ENCODE results near the gene SNX15.

The SNX15 gene

DNA sequence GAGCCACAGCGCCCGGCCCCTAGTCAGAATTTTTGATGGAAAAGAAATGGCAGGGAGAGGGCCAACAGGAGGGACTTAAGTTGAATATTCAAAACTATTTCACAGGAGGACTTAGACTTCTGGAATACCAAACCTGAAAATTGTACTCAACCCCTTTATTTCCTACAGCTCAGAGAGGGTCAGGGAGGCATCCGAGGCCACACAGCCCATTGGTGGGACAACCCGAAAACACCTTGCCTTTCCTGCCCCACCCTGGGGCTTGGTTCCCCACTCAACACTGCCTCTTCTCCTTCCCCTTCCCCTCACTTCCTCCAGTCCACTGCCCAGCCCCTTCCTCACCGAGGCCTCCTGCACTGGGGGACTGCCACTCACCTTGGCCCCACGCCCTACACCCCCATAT lies 29.8 kb downstream of the SNX15 start:
- DNase-seq (ENCODE audit: low read depth in 3 of 3): no peak

GRCh38 chr11:65057526-65057925 lies 30.3 kb downstream of the SNX15 start:
- DNase-seq (ENCODE audit: low read depth in 3 of 3): no peak

DNA sequence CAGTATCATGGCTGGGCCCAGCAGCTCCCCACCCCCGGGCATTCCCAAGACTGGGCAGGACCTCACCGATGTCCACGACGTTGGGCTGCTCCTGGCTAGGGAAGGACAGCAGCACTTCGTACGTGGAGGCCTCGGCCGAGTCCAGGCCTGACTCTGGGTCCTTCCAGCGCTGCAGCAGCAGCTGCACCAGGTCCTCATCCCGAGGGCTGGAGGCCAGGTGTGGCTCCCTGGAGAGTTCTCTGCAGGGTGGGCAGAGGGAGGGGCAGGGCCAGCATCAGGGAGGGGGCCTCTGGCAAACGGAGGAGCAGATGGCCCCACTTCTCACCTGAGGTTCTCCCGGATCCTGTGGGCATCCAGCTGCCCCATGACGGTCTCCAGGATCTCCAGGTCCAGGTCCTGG lies 30.8 kb downstream of the SNX15 start:
- no peak for DNase-seq (ENCODE audit: low read depth in 3 of 3)

- DNase-seq (ENCODE audit: low read depth in 3 of 3): no peak
Observed at GRCh38 chr11:65058419-65059054, 31.3 kb downstream of the SNX15 start, which contains the start of gene NAALADL1. Gene NAALADL1 (minus strand): TSS chr11:65058553. CDS start chr11:65058521, 32 bp downstream.

DNA sequence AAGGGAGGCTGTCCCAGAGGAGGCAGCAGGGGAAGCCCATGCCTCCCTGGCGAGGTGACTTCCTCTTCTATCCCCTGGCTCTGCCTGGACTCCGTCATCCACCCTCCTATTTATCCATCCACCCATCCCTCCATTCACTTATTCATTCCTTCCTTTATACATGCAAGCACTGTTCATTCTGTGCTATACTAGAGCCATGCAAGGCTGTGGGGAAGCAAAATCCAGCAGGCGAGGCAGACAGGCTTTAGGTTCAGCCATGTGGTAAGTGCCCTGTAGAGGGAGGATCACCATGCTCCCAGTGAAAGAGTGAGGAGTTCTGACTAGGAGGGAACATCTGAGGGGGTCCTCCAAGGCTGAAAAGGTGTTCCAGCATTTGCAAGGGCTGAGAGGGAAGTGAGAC lies 32.3 kb downstream of the SNX15 start:
- DNase-seq (ENCODE audit: low read depth in 3 of 3): no peak

GRCh38 chr11:65059959-65060824 lies 33.0 kb downstream of the SNX15 start:
- DNase-seq (ENCODE audit: low read depth in 3 of 3): no peak

DNA sequence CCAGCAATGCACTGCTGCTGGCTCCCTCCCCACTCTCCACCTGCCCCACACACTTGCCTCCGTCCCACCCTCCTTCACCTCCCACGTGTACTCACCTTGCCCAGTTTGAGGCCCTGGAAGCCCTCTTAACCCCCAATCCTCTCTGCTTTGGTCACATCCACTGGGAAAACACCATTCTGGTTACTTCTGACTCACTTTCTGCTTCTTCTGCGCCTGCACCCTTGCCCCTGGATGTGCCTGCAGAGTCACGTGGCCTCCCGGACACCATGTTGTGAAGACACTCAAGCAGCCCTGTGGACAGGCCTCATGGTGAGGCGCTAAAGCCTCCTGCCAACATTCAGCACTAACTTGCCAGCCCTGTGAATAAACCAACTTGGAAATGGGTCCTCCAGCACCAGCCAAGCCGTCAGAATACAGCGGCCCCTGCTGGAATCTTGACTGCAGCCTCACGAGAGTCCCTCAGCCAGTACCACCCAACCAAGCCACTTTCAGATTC lies 33.7 kb downstream of the SNX15 start:
- DNase-seq (ENCODE audit: low read depth in 3 of 3): no peak

DNA sequence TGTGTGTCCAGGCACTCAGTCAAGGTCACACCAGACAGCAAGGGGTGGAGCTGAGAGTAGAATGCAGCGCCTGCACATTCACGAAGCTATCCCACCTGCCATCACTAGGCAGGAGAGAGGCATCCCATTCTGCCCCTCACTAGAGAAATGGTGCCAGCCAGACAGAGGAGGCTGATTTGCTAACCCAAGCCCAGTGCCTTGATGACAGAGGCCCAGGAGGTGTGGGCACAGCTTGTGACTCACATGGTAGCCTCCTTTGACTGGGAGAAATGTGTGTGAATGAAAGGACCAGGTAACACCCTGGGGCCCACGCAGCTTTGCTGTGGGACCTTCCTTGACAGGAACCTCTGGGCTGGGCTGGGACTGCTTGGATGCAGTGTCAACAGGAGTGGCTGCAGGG lies 36.3 kb downstream of the SNX15 start:
- DNase-seq (ENCODE audit: low read depth in 3 of 3): no peak

DNA sequence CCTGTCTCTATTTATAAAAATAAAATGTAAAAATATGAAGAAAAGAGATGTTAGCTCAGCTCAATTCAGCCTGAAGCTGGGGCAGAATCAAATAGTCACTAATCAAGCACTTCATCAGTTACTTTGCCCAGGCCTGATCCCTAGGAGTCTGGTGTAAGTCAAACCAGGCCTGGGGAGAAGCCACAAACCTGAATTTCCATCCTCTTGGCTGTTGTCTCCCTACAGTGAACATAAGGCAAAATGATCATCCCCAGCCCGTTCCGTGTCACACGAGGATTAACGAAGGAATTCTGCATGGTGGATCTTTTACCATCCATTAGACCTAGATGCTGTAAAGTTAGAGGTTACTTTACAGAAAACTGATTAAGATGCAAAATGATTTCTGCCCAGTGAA lies 37.6 kb downstream of the SNX15 start:
- no peak for DNase-seq (ENCODE audit: low read depth in 3 of 3)

DNA sequence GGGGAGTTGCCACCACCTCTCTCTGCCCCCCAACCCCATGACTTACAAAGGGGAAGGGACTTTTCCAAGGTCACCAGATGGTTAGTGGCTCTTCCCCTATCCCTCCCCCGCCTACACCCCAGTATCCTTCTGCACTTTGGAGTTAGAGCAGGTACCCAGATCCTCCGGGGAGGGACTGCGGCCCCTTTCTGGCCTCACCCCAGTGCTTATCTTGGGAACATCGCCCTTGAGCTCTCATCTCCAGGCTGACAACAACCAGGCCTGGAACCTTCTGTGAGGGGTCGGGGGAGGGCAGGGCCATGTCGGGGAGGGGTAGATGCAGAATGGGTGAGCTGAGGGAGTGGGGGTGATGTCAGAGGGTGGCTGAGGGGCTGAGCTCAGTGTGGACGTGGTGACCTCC lies 38.6 kb downstream of the SNX15 start:
- no peak for DNase-seq (ENCODE audit: low read depth in 3 of 3)

GRCh38 chr11:65066315-65066714 lies 39.1 kb downstream of the SNX15 start:
- DNase-seq (ENCODE audit: low read depth in 3 of 3): no peak

DNA sequence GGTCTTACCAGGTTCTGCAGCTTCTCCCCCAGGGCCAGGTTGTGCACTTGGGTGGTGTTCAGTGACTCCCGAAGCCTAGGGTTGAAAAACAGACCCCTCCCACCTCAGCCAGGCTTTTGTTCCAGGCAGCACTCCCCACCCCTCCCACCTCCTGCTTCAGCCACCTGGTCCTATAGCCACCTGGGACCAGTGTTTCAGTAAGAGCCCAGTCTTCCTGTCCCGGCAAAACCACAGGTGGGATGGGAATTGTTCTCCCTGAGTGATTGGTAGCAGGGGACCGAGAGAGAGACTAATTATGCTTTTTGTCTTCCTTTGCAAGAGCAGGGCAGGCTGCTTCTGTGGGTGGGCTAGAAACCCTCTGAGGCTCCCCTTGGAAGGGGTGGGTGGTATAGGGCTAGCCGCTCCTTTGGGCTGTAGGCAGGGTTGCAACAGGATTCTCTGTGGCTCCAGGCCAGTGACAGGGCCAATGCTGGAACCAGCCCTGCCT lies 39.6 kb downstream of the SNX15 start:
- no peak for DNase-seq (ENCODE audit: low read depth in 3 of 3)

- DNase-seq (ENCODE audit: low read depth in 3 of 3): no peak
Observed at GRCh38 chr11:65067446-65067845, 40.2 kb downstream of the SNX15 start.

DNA sequence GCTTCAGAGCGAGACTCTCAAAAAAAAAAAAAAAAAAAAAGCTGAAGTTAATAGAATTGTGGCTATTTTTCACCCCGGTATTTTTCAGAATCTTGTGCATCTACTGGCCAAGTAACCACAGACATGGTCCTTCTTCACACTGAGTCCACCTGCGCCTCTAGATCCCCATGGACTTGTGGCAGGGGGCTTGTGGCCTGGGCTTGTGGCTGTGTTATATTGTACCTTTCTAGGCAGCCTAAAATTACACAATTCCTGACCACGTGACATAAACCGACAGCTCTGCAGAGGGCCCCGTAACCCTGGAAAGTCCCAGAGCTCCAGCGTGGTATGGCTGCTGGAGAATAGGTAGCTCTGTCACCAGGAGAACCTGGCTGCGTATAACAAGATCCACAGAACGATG lies 42.0 kb downstream of the SNX15 start:
- no peak for DNase-seq (ENCODE audit: low read depth in 3 of 3)

GRCh38 chr11:65071907-65072630 lies 44.8 kb downstream of the SNX15 start:
- DNase-seq (ENCODE audit: low read depth in 3 of 3): no peak

DNA sequence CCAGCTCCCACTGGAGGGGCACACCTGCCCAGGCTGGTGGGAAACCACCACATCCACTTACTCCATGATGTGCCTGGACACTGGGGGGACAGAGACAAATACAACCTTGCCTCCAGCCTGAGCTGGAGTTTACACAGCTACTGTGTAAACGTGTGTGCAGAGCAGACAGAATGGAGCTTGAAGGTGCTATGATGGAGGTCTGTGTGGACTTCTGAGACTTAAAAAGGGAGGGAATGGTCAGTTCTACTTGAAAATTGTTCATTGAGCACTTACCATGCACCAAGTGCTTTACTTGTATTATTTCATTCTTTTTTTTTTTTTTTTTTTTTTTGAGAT lies 45.4 kb downstream of the SNX15 start:
- no peak for DNase-seq (ENCODE audit: low read depth in 3 of 3)

- DNase-seq (ENCODE audit: low read depth in 3 of 3): no peak
Observed at GRCh38 chr11:65077451-65077850, 50.2 kb downstream of the SNX15 start.

DNA sequence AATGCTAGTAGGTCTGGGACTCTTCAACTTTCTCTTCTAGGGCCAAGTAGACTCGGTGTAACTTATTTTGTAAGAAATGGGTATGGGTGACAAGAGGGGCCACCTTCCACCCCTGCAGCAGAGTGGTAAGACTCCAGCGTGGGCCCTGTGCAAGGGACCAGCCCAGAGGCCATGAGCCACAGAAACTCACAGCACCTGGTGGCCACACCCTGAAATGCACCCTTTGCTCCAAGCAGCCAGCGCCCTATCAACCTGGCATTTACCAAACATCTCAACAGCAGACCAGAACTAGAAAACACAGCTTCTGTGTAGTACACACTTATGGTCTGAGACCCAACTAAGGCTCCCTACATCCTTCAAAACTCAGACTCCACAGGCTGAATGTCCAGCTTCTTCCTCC lies 50.9 kb downstream of the SNX15 start:
- peak; percentile 42 to 56 (median 52) for DNase-seq (ENCODE audit: low read depth in 3 of 3)

- DNase-seq (ENCODE audit: low read depth in 3 of 3): no peak
Observed at GRCh38 chr11:65078786-65079342, 51.6 kb downstream of the SNX15 start.

DNA sequence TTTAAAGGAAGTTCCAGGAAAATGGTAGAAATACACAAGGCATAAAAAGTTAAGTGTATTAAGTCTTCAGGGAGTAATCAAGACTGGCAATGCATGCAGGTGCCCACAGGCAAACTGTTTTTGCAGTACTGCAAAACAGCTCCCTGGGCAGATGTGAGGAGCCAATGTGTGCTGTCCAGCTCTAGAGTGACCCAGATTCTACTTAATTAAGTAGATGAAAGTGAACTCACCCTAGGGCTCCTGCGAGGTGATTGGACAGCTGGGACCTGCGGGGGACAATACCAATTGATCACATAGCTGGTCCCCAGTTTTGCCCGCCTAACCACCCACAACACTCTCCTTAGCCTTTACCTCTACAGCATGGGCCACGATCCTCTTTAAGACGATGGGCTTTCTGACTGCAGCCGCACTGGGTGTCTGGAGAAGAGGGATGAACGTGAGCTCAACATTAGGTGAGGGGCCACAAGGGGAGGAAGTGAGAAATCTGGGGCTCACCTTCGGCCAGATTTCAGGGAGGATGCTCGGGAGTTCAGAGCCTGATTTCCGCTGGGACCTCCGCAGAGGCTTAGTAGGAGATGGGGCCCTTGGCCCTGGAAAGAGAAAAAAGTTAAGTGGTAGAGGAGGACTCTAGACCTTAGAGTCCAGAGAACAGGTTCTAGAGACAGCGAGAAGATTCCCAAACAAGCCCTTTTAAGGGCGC lies 56.0 kb downstream of the SNX15 start:
- DNase-seq (ENCODE audit: low read depth in 3 of 3): no peak

- DNase-seq (ENCODE audit: low read depth in 3 of 3): peak; percentile 89 to 91 (median 91)
Observed at GRCh38 chr11:65083834-65084597, 56.8 kb downstream of the SNX15 start, which contains the start of the genes CDCA5 and ZFPL1. Gene CDCA5 (minus strand): TSS chr11:65084040. CDS start chr11:65083978, 62 bp downstream. Gene ZFPL1 (plus strand): TSS chr11:65084222. CDS start chr11:65084699, 477 bp downstream.

Data from stimulated activated CD4-positive, alpha-beta T cell treated with anti-CD3 and anti-CD28 coated beads, TNF-alpha, amount 100 ng/mL, for 4 hours (primary cell).